HG02571 (cell line): ENCODE data around the gene TGFBR3.

ENCODE experiments used
- ATAC-seq: cut with Tn5 transposase; IDR thresholded peaks from one replicate; pipeline ENCODE4 v1.9.1; 2021; ENCODE audit warnings: mild to moderate bottlenecking, moderate library complexity; ENCODE audit not compliant: unreplicated experiment

Gene TGFBR3

GRCh38 chr1:91764471-91765115 is 121.4 kb downstream of the TGFBR3 start:
- no peak for ATAC-seq

GRCh38 chr1:91763252-91763651 is 122.7 kb downstream of the TGFBR3 start:
- ATAC-seq = no peak

GRCh38 chr1:91761295-91761721 is 124.6 kb downstream of the TGFBR3 start:
- no peak for ATAC-seq

- ATAC-seq = no peak
These were observed 125.4 kb downstream of the TGFBR3 start for GRCh38 chr1:91760512-91760911.

- ATAC-seq = no peak
These were observed 126.9 kb downstream of the TGFBR3 start for GRCh38 chr1:91759076-91759475.

- ATAC-seq = no peak
These were observed 128.0 kb downstream of the TGFBR3 start for GRCh38 chr1:91757763-91758460.

- no peak for ATAC-seq
These were observed 130.2 kb downstream of the TGFBR3 start for GRCh38 chr1:91755702-91756287.

- ATAC-seq = no peak
These were observed 131.0 kb downstream of the TGFBR3 start for GRCh38 chr1:91754816-91755580.

- peak; percentile 50 for ATAC-seq
These were observed 131.6 kb downstream of the TGFBR3 start for GRCh38 chr1:91754348-91754747.

GRCh38 chr1:91753878-91754277 is 132.1 kb downstream of the TGFBR3 start:
- ATAC-seq = peak; percentile 5

- no peak for ATAC-seq
These were observed 133.6 kb downstream of the TGFBR3 start for GRCh38 chr1:91752324-91752723.

- ATAC-seq = no peak
These were observed 134.7 kb downstream of the TGFBR3 start for GRCh38 chr1:91751275-91751674.

- ATAC-seq = no peak
These were observed 135.5 kb downstream of the TGFBR3 start for GRCh38 chr1:91750398-91750996.

GRCh38 chr1:91749788-91750231 is 136.1 kb downstream of the TGFBR3 start:
- ATAC-seq = no peak

GRCh38 chr1:91747666-91748065 is 138.3 kb downstream of the TGFBR3 start:
- no peak for ATAC-seq

GRCh38 chr1:91746728-91747338 is 139.1 kb downstream of the TGFBR3 start:
- ATAC-seq = no peak

GRCh38 chr1:91745640-91746373 is 140.1 kb downstream of the TGFBR3 start:
- ATAC-seq = no peak

- ATAC-seq = no peak
These were observed 140.9 kb downstream of the TGFBR3 start for GRCh38 chr1:91744953-91745639.

GRCh38 chr1:91742848-91743292 is 143.1 kb downstream of the TGFBR3 start:
- no peak for ATAC-seq
